ENCODE measurements around the gene IL34.

- TF ChIP-seq, protein P1, sequence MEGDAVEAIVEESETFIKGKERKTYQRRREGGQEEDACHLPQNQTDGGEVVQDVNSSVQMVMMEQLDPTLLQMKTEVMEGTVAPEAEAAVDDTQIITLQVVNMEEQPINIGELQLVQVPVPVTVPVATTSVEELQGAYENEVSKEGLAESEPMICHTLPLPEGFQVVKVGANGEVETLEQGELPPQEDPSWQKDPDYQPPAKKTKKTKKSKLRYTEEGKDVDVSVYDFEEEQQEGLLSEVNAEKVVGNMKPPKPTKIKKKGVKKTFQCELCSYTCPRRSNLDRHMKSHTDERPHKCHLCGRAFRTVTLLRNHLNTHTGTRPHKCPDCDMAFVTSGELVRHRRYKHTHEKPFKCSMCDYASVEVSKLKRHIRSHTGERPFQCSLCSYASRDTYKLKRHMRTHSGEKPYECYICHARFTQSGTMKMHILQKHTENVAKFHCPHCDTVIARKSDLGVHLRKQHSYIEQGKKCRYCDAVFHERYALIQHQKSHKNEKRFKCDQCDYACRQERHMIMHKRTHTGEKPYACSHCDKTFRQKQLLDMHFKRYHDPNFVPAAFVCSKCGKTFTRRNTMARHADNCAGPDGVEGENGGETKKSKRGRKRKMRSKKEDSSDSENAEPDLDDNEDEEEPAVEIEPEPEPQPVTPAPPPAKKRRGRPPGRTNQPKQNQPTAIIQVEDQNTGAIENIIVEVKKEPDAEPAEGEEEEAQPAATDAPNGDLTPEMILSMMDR (conservative IDR thresholded peaks at IDR 0.05; ENCODE audit: low read length), result no peak
- no peak for TF ChIP-seq EZH2phosphoT487 (IDR thresholded peaks at IDR 0.05; ENCODE audit: borderline replicate concordance, low read depth, low read length)
Measured at GRCh38 chr16:70702624-70703023, 56.3 kb downstream of the IL34 start.

Data from OCI-LY7 (cell line).